NCI-H748 treated with DMSO at 0.1 percent for 48 hours (cell line): ENCODE measurements around the gene HIVEP3.

Source experiments
- DNase-seq: peaks from one replicate; lab custom pipeline; 2025; lab: John Stamatoyannopoulos, UW

The HIVEP3 gene

GRCh38 chr1:41461790-41462679, 456.7 kb downstream of the HIVEP3 start:
- DNase-seq: no peak

GRCh38 chr1:41456847-41457540, 461.7 kb downstream of the HIVEP3 start:
- DNase-seq: no peak
